HG03575 (cell line): ENCODE results near the gene L1CAM.

Experiments
- ATAC-seq: cut with Tn5 transposase; IDR thresholded peaks from one replicate; pipeline ENCODE4 v1.9.1; 2021; ENCODE audit not compliant: unreplicated experiment, insufficient number of reproducible peaks, low FRiP score; ENCODE audit errors: extremely low read depth

The L1CAM gene, protein sequence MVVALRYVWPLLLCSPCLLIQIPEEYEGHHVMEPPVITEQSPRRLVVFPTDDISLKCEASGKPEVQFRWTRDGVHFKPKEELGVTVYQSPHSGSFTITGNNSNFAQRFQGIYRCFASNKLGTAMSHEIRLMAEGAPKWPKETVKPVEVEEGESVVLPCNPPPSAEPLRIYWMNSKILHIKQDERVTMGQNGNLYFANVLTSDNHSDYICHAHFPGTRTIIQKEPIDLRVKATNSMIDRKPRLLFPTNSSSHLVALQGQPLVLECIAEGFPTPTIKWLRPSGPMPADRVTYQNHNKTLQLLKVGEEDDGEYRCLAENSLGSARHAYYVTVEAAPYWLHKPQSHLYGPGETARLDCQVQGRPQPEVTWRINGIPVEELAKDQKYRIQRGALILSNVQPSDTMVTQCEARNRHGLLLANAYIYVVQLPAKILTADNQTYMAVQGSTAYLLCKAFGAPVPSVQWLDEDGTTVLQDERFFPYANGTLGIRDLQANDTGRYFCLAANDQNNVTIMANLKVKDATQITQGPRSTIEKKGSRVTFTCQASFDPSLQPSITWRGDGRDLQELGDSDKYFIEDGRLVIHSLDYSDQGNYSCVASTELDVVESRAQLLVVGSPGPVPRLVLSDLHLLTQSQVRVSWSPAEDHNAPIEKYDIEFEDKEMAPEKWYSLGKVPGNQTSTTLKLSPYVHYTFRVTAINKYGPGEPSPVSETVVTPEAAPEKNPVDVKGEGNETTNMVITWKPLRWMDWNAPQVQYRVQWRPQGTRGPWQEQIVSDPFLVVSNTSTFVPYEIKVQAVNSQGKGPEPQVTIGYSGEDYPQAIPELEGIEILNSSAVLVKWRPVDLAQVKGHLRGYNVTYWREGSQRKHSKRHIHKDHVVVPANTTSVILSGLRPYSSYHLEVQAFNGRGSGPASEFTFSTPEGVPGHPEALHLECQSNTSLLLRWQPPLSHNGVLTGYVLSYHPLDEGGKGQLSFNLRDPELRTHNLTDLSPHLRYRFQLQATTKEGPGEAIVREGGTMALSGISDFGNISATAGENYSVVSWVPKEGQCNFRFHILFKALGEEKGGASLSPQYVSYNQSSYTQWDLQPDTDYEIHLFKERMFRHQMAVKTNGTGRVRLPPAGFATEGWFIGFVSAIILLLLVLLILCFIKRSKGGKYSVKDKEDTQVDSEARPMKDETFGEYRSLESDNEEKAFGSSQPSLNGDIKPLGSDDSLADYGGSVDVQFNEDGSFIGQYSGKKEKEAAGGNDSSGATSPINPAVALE

GRCh38 chrX:153885968-153886903 is at the start of gene L1CAM:
L1CAM (minus strand) TSS chrX:153886173; CDS start chrX:153875836, 10,337 bp downstream.
- no peak for ATAC-seq

DNA sequence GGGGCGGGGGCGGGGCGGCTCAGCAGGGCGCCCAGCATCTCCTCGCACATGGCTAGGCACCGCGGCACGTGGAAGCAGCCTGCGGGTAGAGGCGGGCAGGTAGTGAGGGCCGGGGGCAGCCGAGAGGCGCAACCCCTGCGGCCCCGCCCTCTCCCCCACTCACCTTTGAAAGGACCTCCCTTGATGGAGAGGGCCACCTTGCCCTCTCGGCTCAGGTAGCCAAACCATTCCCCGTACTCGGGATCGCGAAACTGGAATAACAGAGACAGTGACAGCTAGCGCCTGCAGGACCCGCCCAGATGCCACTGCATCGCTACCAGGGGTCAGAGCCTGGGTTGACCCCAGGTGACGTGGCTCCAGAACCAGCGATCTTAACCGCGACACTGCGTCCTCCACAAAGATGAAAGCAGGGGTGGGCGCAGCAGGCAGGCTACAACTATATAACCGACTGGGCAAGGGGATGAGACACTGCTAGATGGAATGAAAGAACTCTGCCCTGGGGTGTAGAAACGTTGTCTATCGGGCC is 49.4 kb upstream of the L1CAM start:
- no peak for ATAC-seq

- ATAC-seq: no peak
Measured at GRCh38 chrX:153934762-153935325, 48.9 kb upstream of the L1CAM start, which contains the start of gene NAA10. NAA10 (minus strand) TSS chrX:153935037; CDS start chrX:153934904, 133 bp downstream.

GRCh38 chrX:153934148-153934761 is 48.3 kb upstream of the L1CAM start:
- no peak for ATAC-seq

DNA sequence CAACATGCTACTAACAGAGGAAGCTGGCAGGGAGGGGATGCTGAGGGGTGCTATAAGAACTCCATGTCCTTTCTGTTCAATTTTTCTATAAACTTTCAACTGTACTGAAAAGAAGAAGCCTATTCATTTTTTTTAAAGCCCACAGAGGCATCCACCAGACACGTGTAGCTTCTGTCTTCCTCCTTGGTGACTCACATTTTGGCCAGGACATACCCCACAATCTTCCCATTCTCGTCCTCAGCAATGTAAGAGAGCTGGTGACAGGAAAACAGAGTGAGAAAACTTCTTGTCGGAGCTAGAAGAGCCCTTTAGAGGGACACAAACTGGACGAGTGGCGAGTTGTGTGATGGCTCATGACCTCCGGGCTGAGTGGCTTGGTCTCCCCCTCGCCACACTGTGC is 47.8 kb upstream of the L1CAM start:
- no peak for ATAC-seq

DNA sequence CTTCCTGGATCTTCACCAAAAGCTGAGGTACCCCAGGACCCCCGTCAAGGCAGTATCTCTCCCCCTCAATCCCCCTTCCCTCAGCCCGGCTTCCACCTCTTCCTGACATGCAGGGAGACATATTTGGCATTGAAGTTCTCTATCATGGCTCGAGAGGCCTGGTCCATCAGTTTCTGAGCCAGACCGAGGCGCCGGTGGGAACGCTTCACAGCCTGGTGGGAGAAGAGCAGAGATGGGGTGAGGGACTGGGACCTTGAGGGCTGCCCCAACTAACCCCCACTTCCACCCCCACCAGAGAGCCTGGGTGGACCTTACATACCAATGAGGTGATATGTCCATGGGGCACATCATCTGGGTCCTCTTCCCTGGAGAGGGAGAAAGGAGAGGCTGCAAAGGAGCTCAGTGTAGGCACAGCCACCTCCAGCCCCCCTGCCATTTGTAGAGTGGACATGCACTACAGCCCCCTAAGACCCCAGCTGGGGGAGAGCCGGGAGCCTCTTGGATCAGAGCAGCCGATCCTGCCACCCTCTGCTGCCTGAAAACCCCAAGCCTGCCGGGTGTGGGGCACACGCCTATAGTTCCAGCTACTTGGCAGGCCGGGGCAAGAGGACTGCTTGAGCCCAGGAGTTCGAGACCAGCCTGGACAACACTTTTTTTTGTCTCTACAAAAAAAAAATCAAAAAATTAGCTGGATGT is 46.4 kb upstream of the L1CAM start:
- ATAC-seq: no peak

- ATAC-seq: no peak
Measured at GRCh38 chrX:153931748-153932147, 45.8 kb upstream of the L1CAM start.

- ATAC-seq: no peak
Measured at GRCh38 chrX:153931151-153931550, 45.2 kb upstream of the L1CAM start.

DNA sequence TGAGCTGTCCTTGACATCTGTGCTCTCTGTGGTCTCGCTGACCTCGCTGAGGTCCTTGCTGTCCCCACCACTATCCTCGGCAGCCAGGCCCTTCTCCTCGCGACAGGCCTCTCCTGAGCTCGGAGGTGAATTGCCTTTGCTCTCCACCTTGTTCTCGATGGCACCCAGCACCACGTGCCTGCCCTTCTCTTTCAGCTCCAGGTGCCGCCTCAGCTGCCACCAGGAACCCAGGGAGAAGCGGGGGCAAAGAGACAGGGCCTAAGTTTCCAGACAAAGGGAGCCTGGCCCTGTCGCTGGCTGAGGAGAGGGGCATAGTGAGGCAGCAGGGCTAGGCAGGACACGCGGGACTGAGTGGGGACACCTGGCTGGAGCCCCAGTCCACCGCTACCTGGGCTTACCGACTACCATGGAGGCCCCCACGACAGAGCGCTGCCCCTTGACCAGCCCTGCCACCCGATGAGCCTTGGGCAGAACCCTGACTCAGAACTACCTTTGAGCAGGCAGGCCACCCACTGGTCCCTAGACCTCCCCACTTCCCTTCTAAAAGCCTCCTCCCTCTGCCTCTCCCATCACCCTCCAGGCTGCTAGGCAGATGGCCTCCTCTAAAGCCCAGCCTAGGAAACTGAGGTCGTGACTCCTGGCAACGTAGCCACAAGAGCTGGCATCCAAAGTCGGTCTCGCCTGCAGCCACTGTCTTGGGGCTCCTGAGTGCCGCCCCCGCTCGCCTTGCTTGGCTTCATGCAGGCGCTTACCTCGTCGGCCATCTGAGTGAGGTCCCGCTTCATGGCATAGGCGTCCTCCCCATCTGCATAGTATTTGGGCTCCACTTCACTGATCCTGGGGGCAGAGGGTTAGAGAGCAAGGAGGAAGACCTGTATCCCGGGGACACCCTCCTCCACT is 44.3 kb upstream of the L1CAM start:
- no peak for ATAC-seq

DNA sequence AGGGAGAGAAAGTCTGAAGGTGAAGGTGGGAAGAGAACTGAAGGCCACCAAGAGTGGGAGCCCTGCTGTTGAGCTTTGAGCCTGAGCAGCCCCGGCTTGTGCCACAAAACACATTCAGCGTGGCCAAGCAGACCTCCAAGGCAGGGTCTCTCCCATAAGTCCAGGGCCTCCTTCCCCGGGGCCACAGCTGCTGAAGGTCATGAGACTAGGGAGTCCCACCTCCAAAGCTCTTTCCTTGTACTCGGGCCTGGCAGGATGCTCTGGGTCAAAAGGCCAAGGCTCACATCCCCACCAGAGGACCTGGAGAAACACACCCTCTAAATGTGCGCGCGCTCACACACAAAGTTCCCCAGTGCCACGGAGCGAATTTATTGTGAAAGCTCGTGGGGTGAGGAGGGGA is 43.6 kb upstream of the L1CAM start:
- no peak for ATAC-seq

- ATAC-seq: no peak
Measured at GRCh38 chrX:153928846-153929245, 42.9 kb upstream of the L1CAM start.

DNA sequence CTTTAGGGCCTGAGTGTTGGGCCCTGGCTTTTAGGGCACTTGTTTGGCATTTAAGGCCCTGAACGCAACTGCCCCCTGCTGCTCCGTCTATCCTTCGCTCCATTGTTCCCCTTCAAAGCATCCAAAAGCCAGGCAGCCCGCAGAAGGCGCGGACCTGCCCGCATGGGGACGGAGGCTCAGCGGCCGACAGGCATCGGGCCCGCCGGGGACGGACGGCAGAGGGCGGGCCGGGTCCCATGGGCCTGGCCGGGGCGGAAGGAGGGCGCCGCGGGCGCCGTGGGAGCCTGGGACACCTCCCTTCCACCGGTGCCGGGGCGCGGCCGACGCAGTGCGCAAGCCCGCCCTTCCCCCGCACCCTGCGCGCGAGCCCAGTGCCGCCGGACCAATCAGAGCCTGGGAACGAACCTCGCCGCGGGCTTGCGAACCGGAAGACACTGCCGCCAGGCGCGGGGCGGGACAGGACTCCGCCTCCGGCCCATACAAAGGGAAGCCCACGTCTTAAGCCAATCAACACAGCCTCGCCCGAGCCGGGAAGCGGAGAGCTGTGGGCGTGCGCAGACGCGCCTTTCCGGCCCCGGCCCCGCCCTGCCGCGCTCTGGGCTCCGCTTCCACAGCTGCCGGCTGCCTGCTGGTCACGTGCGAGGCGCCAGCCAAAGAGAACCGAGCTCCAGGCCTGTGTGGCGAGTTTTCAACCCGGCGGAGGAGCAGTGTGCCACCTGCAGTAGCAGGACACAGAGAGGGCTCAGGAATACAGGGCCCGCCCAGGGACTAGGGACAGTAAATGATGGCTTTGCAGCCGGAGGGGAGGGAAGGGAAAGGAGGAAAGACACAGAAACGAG is 42.2 kb upstream of the L1CAM start:
- peak; percentile 77 for ATAC-seq

GRCh38 chrX:153927672-153927921 is 41.6 kb upstream of the L1CAM start:
- ATAC-seq: no peak

DNA sequence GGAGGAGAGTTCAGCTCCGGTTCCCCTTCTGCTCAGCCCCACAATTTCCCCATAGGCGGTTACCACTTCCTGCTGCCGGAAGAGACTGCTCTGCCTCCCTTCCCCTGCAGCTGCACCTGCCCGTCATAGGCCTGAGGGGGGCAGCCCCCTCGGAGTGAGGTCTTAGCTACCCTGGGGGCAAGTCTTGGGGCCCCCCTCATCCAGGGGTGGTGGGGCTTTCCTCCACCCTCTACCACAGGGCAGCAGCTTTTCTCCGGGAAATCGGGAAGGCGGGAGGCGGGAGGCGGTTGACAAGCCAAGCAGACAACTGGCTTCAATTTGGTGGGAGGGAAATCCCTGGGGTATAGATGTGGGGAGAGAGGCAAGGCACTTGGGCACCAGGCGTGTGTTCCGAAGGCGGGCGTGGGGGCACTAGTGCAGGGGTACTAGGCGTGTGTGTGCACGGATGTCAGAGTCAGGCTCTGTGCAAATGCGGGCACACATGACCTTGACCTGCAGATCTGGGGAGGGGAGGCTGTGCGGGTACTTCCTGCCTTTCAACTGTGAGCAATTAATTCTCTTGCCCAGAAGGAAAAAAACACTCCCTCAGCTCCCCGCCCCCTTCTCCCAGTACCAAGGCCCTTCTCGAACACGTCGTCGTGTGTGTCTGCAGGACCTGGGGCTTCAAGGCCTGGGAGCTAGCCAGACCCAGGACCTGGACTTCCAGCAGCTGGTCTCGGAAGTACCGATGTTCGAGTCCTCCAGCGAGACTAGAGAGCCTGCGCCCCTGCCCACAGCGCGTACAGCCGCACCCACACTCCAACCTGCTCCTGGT is 41.1 kb upstream of the L1CAM start:
- no peak for ATAC-seq

DNA sequence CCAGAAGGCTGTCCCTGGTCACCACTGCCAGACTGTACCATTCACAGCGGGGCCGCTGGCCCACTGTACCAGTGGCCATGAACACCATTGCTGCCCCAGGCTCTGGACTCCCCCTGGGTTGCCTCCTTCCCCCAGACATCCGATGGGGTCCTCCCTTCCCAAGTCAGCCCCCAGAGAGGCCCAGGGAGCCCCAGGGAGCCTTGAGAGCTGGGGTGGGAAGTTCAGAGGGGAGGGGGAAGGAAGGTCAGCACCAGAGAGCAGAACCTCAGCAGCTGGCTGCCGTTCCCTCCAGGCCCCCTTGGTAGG is 40.5 kb upstream of the L1CAM start:
- no peak for ATAC-seq
